ENCODE results near the gene PALD1. TPM values are rescaled to one million over a fixed set of nuclear protein-coding genes. Genes with fewer than 3 reads are reported as not detected.

PALD1 gene
- total and polyA plus RNA-seq, 8 donors, result 2.2 to 15.1 (median 3.9) TPM

DNA sequence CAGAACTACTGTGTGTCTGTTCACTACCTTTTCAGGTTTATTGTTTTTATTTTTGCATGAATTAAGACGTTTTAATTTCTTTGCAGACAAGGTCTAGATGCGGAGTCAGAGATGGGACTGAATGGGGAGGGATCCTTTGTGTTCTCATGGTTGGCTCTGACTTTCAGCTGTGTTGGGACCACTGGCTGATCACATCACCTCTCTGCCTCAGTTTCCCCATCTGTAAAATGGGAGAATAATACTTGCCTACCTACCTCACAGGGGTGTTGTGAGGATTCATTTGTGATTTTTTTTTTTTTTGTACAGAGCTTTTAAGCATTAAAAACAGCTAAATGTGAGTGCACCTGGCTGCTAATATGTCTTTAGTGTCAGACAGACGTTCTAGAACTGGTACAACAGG, 89.5 kb downstream of the PALD1 start:
- Histone ChIP-seq H3K4me1 (no peaks in the 10 kb centered on the region), H3K27ac (no peak overlapping the region), H3K9me3 (no peaks in the 10 kb centered on the region), H3K27me3 (no peaks in the 10 kb centered on the region), H3K4me3 (no peak overlapping the region), H3K36me3 (no peaks in the 10 kb centered on the region)
- 79 to 85% methylated on average over 3 of the region's 3 CpGs for WGBS, 2 donors
- ATAC-seq (no peak), FAIRE-seq (no peak), DNase-seq (no peak)
- intact Hi-C loops (cut with DNase I), result no loop called here
- TF ChIP-seq CTCF (IDR thresholded peaks at IDR 0.05), result no peak

DNA sequence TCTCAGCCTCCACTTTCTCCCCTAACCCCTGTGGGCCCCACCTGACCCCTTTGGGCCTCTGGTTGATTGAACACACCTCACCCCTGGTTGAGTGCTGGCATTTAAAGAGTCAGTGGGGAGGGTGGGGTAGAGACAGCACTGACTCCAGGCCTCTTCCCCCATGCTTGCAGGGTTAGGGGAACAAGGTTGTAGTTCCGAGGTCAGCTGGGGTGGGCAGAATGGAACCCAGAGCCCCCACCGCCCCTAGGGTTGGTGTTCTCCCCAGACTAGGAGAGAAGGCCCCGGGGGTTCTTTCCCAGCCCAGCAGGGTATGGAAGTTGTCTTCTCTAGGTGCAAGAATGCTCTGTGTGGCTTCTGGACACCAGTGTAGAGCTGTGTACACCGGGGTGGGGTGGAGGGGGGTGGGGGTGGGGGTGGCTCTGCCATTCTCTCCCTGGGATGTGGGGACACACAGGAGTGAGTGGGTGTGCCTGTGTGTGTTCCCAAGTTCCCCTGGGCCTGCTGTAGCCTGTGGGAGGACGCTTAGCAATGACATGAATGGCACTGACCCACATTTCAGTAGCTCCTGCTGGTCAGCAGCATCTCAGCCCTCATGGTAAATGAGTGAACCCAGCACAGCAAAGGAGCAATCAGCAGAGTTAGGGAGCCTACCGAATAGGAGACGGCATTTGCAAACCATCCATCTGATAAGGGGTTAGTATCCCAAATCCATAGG, 90.4 kb downstream of the PALD1 start:
- no peak for TF ChIP-seq CTCF (IDR thresholded peaks at IDR 0.05)
- intact Hi-C loops (cut with DNase I), result no loop called here
- ATAC-seq, result no peak
- Histone ChIP-seq H3K36me3 (no peaks in the 10 kb centered on the region), H3K4me1 (no peaks in the 10 kb centered on the region), H3K27ac (no peak overlapping the region), H3K9me3 (no peaks in the 10 kb centered on the region), H3K27me3 (no peaks in the 10 kb centered on the region), H3K4me3 (no peak overlapping the region)
- FAIRE-seq, result no peak
- peak in 1 of 6 donors; percentile 5 for DNase-seq
- WGBS, 2 donors, result 85 to 88% methylated on average over 6 to 7 of the region's 7 CpGs

DNA sequence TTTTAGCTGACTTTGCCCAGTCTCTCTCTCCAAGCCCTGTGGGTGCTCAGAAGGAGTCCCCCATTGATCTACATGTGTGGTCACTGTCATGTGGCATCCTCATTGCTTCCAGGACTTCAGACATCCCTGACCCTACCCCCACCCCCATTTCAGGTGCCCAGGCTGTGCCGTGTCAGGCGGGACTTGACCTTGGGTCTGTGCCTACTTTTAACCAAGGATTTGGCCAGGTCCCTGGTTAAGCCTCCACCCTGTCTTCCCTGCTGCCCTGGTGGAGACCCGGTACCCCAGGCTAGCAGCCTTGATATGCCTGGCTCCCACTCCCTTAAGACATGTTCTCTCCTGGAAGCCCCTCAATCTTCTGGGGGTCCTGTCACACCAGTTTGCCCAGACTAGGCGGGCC, 92.7 kb downstream of the PALD1 start:
- ATAC-seq, result no peak
- H3K4me3 ChIP-seq, result no peak overlapping the region
- WGBS, 2 donors, result 68 to 71% methylated on average over 4 of the region's 4 CpGs
- H3K36me3 ChIP-seq, result no peaks in the 10 kb centered on the region
- H3K9me3 ChIP-seq, result no peaks in the 10 kb centered on the region
- intact Hi-C loops (cut with DNase I), result no loop called here
- no peak for FAIRE-seq
- H3K27ac ChIP-seq, result no peak overlapping the region
- no peaks in the 10 kb centered on the region for H3K4me1 ChIP-seq
- no peak for TF ChIP-seq CTCF (IDR thresholded peaks at IDR 0.05)
- DNase-seq, result no peak
- H3K27me3 ChIP-seq, result no peaks in the 10 kb centered on the region

DNA sequence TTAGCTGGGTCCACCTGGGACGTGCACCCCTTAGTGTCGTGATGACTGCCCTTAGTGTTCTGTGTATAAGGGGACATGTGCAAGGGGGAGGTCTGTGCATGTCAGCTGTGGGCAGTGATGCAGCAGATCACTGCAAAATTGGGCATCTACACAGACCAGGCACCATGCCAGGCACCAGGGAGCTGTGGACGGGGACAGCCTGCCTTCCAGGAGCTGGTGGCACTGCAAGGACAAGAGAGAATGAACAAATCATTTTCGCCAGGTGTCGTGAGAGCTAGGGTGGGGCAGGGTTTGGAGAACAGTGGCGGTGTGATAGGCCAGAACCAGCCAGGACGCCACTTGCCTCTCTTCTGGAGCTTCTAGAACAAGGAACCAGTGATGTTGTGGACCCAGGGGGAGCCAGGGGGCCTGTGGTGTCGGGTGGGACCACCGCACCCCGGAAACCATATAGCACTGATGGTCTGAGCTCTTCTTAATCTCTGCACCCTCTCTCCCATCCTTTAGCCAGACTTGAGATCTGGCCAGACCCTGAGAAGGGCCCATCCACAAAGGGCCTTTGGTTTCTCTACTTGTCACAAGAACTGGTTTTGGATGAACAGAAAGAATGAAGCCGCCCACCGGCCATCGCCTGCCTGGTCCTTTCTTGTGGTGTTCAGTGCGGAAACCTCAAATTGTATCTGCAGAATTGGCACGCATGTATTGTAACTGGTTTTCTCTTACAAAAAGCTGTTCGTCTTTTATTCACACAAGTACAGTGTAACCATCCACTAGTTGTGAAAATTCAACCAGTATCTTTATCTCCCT, 93.3 kb downstream of the PALD1 start:
- WGBS, 2 donors, result 80 to 81% methylated on average over 16 of the region's 16 CpGs
- no peak for FAIRE-seq
- no peaks in the 10 kb centered on the region for H3K9me3 ChIP-seq
- H3K27ac ChIP-seq, result no peak overlapping the region
- H3K27me3 ChIP-seq, result no peaks in the 10 kb centered on the region
- ATAC-seq, result no peak
- no peaks in the 10 kb centered on the region for H3K36me3 ChIP-seq
- H3K4me1 ChIP-seq, result no peaks in the 10 kb centered on the region
- no peak for TF ChIP-seq CTCF (IDR thresholded peaks at IDR 0.05)
- H3K4me3 ChIP-seq, result no peak overlapping the region
- intact Hi-C loops (cut with DNase I), result no loop called here
- DNase-seq, result peak in 1 of 6 donors; percentile 40
